OCI-LY1 (cell line): ENCODE measurements around the gene RPL28.

Experiments
- CTCF ChIP-seq: fragments of 200-600 bp; sonication (generic), shearing (Covaris generic); IDR thresholded peaks from 2 replicates; pipeline ENCODE4 v1.5.1; 2017; ENCODE audit warnings: mild to moderate bottlenecking, antibody characterized with exemption, low read length, moderate library complexity, mixed read lengths
- EZH2 ChIP-seq: fragments of 200-600 bp; sonication (generic), shearing (Covaris generic); IDR thresholded peaks from 2 replicates; pipeline ENCODE4 v1.8.0; 2017; ENCODE audit warnings: borderline replicate concordance, mixed run types, mild to moderate bottlenecking, antibody characterized with exemption, low read length, moderate library complexity, mixed read lengths

GRCh38 chr19:55408533-55408872, 22.8 kb downstream of the RPL28 start:
- TF ChIP-seq CTCF = no peak
- no peak for TF ChIP-seq EZH2
